VCaP (cell line): Measurements from ENCODE around the gene SPATA24.
"Not testable (repeated sequence)": the region's sequence is repeated elsewhere in the genome, so short reads cannot be mapped to it uniquely, and the experiment has no call there.

Source experiments
- H3K27ac ChIP-seq: fragments of 450-650 bp; 2 replicates; pipeline ENCODE4 v1.5.1; 2017
- CTCF ChIP-seq: fragments of 450-650 bp; conservative IDR thresholded peaks from 2 replicates; pipeline ENCODE4 v1.5.1; 2017; ENCODE audit warnings: mild to moderate bottlenecking, moderate library complexity

Gene SPATA24

DNA sequence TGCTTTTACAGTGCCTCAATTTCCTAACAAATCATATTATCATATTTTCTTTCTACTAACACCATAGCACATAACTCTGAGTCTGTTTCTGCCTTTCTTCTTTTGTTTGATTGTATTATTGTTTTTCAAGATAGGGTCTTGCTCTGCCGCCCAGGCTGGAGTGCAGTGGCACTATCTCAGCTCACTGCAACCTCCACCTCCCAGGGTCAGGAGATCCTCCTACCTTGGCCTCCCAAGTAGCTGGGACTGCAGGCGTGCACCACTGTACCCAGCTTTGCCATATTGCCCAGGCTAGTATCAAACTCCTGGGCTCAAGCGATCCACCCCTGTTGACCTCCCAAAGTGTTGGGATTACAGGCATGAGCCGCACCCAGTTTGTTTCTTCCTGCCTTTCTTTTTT, 43.5 kb downstream of the SPATA24 start:
- TF ChIP-seq CTCF: no peak
- H3K27ac ChIP-seq: no peak overlapping the region

- H3K27ac ChIP-seq: no peak overlapping the region
- TF ChIP-seq CTCF: no peak
Observed at GRCh38 chr5:139358064-139358463, 45.8 kb downstream of the SPATA24 start.

- H3K27ac ChIP-seq: not testable (repeated sequence)
Observed at GRCh38 chr5:139355900-139356299, 48.0 kb downstream of the SPATA24 start.

DNA sequence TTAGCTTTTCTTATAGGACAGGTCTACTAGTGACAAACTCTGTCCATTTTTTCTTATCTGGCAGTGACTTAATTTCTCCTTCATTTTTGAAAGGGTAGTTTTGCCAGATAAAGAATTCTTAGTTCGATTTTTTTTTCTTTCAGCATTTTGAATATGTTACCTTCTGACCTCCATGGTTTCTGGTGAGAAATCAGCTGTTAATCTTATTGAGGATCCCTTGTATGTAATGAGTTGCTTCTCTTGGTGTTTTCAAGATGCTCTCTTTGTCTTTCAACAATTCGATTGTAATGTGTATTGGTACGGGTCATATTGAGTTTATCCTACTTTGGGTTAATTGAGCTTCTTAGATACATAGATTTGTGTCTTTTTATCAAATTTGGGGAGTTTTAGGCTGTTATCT, 49.7 kb downstream of the SPATA24 start:
- TF ChIP-seq CTCF: no peak

DNA sequence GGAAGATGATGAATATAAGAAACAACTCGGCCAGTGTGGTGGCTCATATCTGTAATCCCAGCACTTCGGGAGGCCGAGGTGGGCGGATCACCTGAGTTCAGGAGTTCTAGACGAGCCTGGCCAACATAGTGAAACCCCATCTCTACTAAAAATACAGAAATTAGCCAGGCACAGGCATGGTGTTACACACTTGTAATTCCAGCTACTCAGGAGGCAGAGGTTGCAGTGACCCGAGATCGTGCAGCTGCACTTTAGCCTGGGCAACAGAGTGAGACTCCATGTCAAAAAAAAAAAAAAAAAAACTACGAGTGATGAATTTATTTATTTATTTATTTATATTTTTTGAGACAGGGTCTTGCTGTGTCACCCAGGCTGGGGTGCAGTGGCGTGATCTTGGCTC, 56.0 kb downstream of the SPATA24 start:
- not testable (repeated sequence) for H3K27ac ChIP-seq

More for the DNA sequence above, 49.7 kb downstream of the SPATA24 start:
- H3K27ac ChIP-seq: no peak overlapping the region
